ENCODE data around the gene VIT. TPM values are rescaled to one million over a fixed set of nuclear protein-coding genes. Genes with fewer than 3 reads are reported as not detected.

VIT gene
- total and polyA plus RNA-seq, 4 donors: 0.07 to 0.17 (median 0.09) TPM; not detected in 1

GRCh38 chr2:36676364-36676763, 20.1 kb upstream of the VIT start:
- Histone ChIP-seq H3K27ac (ENCODE audit: low read depth in 1 of 2, low read length in 2 of 2) (no peak overlapping the region), H3K9me3 (ENCODE audit: control insufficient read depth in 4 of 4, low read length in 3 of 4) (peaks cover 0 to 5% (median 2%) of the 10 kb centered on the region in 4 donors), H3K4me1 (ENCODE audit: control insufficient read depth in 4 of 4, insufficient read depth in 4 of 4, low read length in 3 of 4) (no peaks in the 10 kb centered on the region), H3K9ac (ENCODE audit: low read depth in 1 of 2, low read length in 2 of 2) (no peak overlapping the region), H3K36me3 (ENCODE audit: control insufficient read depth in 4 of 4, insufficient read depth in 3 of 4, low read depth in 1 of 4, low read length in 3 of 4) (no peaks in the 10 kb centered on the region), H3K4me3 (ENCODE audit: low read depth in 1 of 3, low read length in 3 of 3) (no peak overlapping the region), H3K27me3 (ENCODE audit: control insufficient read depth in 4 of 4, insufficient read depth in 4 of 4, low read length in 3 of 4) (no peaks in the 10 kb centered on the region)
- DNase-seq (ENCODE audit: low spot score): no peak
- TF ChIP-seq TAF1 (conservative IDR thresholded peaks at IDR 0.05): no peak
- TF ChIP-seq RXRA (IDR thresholded peaks at IDR 0.05): no peak
- TF ChIP-seq JUND (IDR thresholded peaks at IDR 0.05): no peak
- no peak for TF ChIP-seq FOXA2 (IDR thresholded peaks at IDR 0.05)
- TF ChIP-seq EGR1 (IDR thresholded peaks at IDR 0.05; ENCODE audit: low read depth in 2 of 2): no peak
- TF ChIP-seq HNF4G (IDR thresholded peaks at IDR 0.05): no peak
- no peak for TF ChIP-seq ZBTB33 (IDR thresholded peaks at IDR 0.05)
- no peak for TF ChIP-seq ATF3 (IDR thresholded peaks at IDR 0.05)
- TF ChIP-seq CTCF (IDR thresholded peaks at IDR 0.05; ENCODE audit: low read depth, low read length, missing input control): no peak
- no peak for TF ChIP-seq SP1 (IDR thresholded peaks at IDR 0.05)
- no peak for TF ChIP-seq RAD21 (IDR thresholded peaks at IDR 0.05)
- 53% methylated on average over 1 of the region's 1 CpG for WGBS

GRCh38 chr2:36677386-36677785, 19.1 kb upstream of the VIT start:
- no peak overlapping the region for H3K4me3 ChIP-seq (ENCODE audit: low read depth in 1 of 3, low read length in 3 of 3)
- no peaks in the 10 kb centered on the region for H3K36me3 ChIP-seq (ENCODE audit: control insufficient read depth in 4 of 4, insufficient read depth in 3 of 4, low read depth in 1 of 4, low read length in 3 of 4)
- H3K27me3 ChIP-seq (ENCODE audit: control insufficient read depth in 4 of 4, insufficient read depth in 4 of 4, low read length in 3 of 4): peaks cover 0 to 2% (median 0%) of the 10 kb centered on the region in 4 donors
- H3K27ac ChIP-seq (ENCODE audit: low read depth in 1 of 2, low read length in 2 of 2): no peak overlapping the region
- TF ChIP-seq TAF1 (conservative IDR thresholded peaks at IDR 0.05): no peak
- TF ChIP-seq JUND (IDR thresholded peaks at IDR 0.05): no peak
- no peak for TF ChIP-seq CTCF (IDR thresholded peaks at IDR 0.05; ENCODE audit: low read depth, low read length, missing input control)
- TF ChIP-seq GABPA (IDR thresholded peaks at IDR 0.05 in 1 of 2, conservative IDR thresholded peaks at IDR 0.05 in 1 of 2): no peak
- no peak for TF ChIP-seq YY1 (IDR thresholded peaks at IDR 0.05)
- TF ChIP-seq RAD21 (IDR thresholded peaks at IDR 0.05): no peak
- no peak for TF ChIP-seq ZBTB33 (IDR thresholded peaks at IDR 0.05)
- TF ChIP-seq REST (IDR thresholded peaks at IDR 0.05): no peak
- TF ChIP-seq HNF4G (IDR thresholded peaks at IDR 0.05): no peak
- TF ChIP-seq RXRA (IDR thresholded peaks at IDR 0.05): no peak
- DNase-seq (ENCODE audit: low spot score): no peak
- H3K9me3 ChIP-seq (ENCODE audit: control insufficient read depth in 4 of 4, low read length in 3 of 4): peaks cover 0 to 5% (median 2%) of the 10 kb centered on the region in 4 donors
- H3K4me1 ChIP-seq (ENCODE audit: control insufficient read depth in 4 of 4, insufficient read depth in 4 of 4, low read length in 3 of 4): no peaks in the 10 kb centered on the region
- H3K9ac ChIP-seq (ENCODE audit: low read depth in 1 of 2, low read length in 2 of 2): no peak overlapping the region

Data from liver (tissue), 9 donors.